Liver (tissue), 3 donors: ENCODE results near the gene MYO6.

Experiments used
- CTCF ChIP-seq: fragments of 150-350 bp; IDR thresholded peaks from 2 replicates; pipeline ENCODE4 v1.5.1; 2017; ENCODE audit warnings: improper control_type of control experiment, low read depth, low read length; ENCODE audit not compliant: missing input control
- EGR1 ChIP-seq, 2 donors: IDR thresholded peaks; 2 replicates each; pipeline ENCODE4 v1.6.1; 2016 to 2018; ENCODE audit warnings: antibody characterized with exemption in 2 of 2, low read depth in 2 of 2
- GABPA ChIP-seq, 2 donors: IDR thresholded peaks in 1 of 2; conservative IDR thresholded peaks in 1 of 2; 2 replicates each; pipeline ENCODE4 v1.6.1; 2016; ENCODE audit warnings: antibody characterized with exemption in 2 of 2, mild to moderate bottlenecking in 1 of 2, moderate library complexity in 1 of 2
- JUND ChIP-seq, 2 donors: IDR thresholded peaks; 2 replicates each; pipeline ENCODE4 v1.6.1; 2016; ENCODE audit warnings: antibody characterized with exemption in 2 of 2
- MAX ChIP-seq: IDR thresholded peaks from 2 replicates; pipeline ENCODE4 v1.6.1; 2016; ENCODE audit warnings: antibody characterized with exemption
- RAD21 ChIP-seq, 2 donors: IDR thresholded peaks; 2 replicates each; pipeline ENCODE4 v1.6.1; 2016; ENCODE audit warnings: antibody characterized with exemption in 2 of 2, mild to moderate bottlenecking in 2 of 2
- TAF1 ChIP-seq: conservative IDR thresholded peaks from 2 replicates; pipeline ENCODE4 v1.6.1; 2016; ENCODE audit warnings: antibody characterized with exemption, mild to moderate bottlenecking
- YY1 ChIP-seq: IDR thresholded peaks from 2 replicates; pipeline ENCODE4 v1.6.1; 2016; ENCODE audit warnings: antibody characterized with exemption, mild to moderate bottlenecking
- donor health status: healthy.
- donor health status: healthy.

GRCh38 chr6:75855052-75855451, 106.0 kb downstream of the MYO6 start:
- peak; percentile 55 to 68 for TF ChIP-seq RAD21 (IDR thresholded peaks at IDR 0.05)
- TF ChIP-seq CTCF, result peak; percentile 26
- TF ChIP-seq YY1, result no peak
- no peak for TF ChIP-seq JUND (IDR thresholded peaks at IDR 0.05)
- no peak for TF ChIP-seq TAF1
- TF ChIP-seq MAX, result no peak
- no peak for TF ChIP-seq EGR1 (IDR thresholded peaks at IDR 0.05; ENCODE audit: low read depth in 2 of 2)
- no peak for TF ChIP-seq GABPA (IDR thresholded peaks at IDR 0.05 in 1 of 2, conservative IDR thresholded peaks at IDR 0.05 in 1 of 2)
